HG02840 (cell line): Measurements from ENCODE around the gene HTR7.

Experiments used
- ATAC-seq: cut with Tn5 transposase; IDR thresholded peaks from one replicate; pipeline ENCODE4 v1.9.1; 2021; ENCODE audit warnings: mild to moderate bottlenecking, moderate library complexity, moderate number of reproducible peaks; ENCODE audit not compliant: unreplicated experiment, low FRiP score

Gene HTR7

GRCh38 chr10:90746829-90747228, 111.0 kb downstream of the HTR7 start:
- no peak for ATAC-seq

DNA sequence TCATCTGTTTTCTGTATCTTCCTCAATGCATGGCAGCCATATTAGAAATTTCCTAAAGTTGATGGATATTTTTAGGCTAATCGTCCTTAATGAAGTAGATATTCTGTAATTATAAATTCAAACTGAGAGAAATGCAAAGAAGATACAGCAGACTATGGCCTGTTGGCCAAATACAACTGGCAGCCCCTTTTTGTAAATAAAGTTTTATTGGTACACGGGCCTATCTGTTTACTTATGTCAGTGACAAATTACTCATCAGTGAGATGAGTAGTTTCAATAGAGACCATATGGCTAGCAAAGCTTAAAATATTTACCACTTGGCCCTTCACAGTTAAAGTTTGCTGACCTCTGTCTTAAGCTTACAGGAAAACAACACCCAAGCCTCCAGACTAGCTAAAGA, 112.3 kb downstream of the HTR7 start:
- ATAC-seq: no peak

GRCh38 chr10:90743291-90743690, 114.5 kb downstream of the HTR7 start:
- no peak for ATAC-seq

DNA sequence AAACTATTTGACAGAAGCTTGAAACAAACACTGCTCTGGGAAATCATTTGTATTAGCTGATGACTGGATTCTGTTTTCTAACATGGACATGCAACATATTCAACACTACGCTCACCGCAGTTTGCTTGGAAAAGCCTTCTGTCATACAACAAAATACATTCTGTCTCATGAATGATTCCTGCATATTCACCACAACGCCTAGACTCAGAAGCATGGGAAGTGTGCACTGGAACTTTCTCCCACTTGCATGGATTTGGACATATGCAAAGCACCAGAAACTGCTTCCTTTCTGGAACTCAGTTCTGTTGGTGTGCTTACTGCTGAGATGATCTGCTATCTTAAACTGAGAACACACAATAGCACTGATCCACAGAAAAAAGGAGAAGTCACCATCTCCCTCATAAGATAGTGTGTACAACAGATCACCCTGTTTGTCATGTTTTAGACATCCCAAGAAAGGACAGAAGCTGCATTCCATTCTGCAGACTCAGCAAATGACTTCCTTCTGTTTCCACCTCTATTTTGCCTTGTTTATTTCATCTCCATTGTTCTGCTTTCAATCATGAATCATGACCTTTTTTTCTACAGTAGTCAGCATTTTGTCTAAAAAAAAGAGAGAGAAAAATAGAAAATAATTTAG, 115.8 kb downstream of the HTR7 start:
- ATAC-seq: no peak

DNA sequence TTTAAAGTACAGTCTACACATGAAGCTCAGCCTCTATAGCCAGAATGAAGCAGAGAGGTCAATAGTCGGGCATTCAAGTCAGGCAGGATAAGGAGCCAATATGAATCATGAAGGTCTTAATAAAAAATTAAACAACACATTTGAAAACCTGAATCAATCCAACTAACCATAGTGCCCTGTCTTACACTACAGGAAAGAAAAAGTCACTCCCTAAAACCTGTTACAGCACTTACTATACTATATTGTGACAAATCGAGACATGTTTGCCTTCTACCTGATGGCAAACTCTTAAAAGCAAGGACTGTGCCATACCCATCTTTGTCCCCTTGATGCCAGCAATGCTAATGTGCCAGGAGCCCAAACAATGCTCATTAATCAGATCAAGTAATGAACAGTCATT, 117.6 kb downstream of the HTR7 start:
- ATAC-seq: no peak

GRCh38 chr10:90738885-90739284, 119.0 kb downstream of the HTR7 start:
- ATAC-seq: no peak

- ATAC-seq: no peak
These were observed 123.4 kb downstream of the HTR7 start for GRCh38 chr10:90734415-90734814.

- no peak for ATAC-seq
These were observed 125.3 kb downstream of the HTR7 start for GRCh38 chr10:90732581-90732980.

GRCh38 chr10:90723416-90724068, 134.3 kb downstream of the HTR7 start:
- no peak for ATAC-seq

- no peak for ATAC-seq
These were observed 135.0 kb downstream of the HTR7 start for GRCh38 chr10:90722832-90723231.

DNA sequence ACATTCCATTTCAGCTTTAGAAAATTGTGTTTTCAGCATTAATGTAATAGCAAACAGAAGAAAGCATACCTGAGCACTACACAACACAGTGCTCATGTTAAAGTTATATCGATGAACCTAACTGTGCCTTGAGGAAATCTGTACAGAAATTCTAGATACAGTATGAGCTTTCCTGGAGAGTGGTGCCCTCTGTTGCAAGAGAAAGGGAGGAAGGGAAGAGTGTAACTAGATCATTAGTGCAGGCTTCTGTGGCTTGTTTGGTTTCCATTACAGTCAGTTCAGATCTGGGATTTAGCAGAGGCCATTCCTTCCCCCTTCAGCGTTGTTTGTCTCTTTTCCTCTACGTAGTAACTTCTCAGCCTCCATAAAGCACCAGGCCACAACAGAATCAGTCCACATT, 139.7 kb downstream of the HTR7 start:
- ATAC-seq: no peak

- ATAC-seq: no peak
These were observed 145.3 kb downstream of the HTR7 start for GRCh38 chr10:90712529-90712928.

GRCh38 chr10:90709727-90710126, 148.1 kb downstream of the HTR7 start:
- no peak for ATAC-seq

DNA sequence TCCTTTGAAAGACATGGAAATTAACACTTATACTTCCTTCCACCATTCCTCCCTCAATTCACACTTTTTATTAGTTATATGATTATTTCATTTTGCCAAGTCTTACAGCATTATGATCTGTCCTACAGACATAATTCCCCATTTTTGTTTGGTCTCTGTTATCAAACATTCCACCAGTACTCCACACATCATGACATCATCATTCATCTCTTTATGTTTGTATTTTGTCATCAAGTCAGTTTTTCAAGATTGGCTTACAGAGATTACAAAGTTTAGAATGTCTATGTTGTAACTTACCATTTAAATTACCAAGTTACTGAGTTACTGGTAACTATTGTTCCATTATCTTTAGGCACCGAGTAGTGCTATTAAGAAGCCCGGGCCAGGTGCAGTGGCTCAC, 150.2 kb downstream of the HTR7 start:
- no peak for ATAC-seq

- ATAC-seq: no peak
These were observed 156.4 kb downstream of the HTR7 start for GRCh38 chr10:90701428-90701827.

DNA sequence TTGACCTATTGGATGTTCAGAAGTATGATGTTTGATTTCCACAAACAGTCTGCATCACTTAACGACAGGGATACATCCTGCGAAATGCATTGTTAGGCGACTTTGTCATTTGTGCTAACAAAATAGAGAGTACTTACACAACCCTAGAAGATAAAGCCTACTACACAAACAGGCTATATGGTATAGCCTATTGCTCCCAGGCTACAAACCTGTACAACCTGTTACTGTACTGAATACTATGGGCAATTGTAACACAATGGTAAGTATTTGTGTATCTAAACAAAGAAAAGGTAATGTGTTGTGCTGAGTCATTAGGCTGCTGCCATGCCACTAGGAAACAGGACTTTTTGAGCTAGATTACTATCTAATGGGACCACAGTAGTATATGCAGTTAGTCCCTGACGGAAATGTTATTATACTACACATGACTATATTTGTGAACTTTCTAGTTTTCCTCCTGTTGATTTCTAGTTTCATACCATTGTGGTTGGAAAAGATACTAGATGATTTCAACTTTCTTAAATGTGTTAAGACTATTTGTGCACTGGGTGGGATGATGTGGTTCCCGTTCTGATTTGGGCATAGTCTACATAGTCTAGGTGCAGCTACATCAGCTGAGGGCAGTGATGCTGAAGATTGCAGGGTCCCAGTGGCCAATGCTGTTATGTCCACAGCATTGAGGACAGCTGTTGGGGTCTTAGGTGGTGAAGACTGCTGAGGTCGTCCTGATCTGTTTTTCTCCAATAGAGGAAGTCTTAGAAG, 161.7 kb downstream of the HTR7 start:
- ATAC-seq: no peak
